ES-I3 (cell line): ENCODE results near the gene MTG2.

ENCODE experiments used
- H3K36me3 ChIP-seq: 2 replicates; pipeline ENCODE4 v1.6.1; 2013; ENCODE audit warnings: mild to moderate bottlenecking, low read length, control low read depth, moderate library complexity; ENCODE audit not compliant: insufficient read depth
- H3K4me1 ChIP-seq: 2 replicates; pipeline ENCODE4 v1.6.1; 2013; ENCODE audit warnings: mild to moderate bottlenecking, control low read depth, low read length; ENCODE audit not compliant: insufficient read depth
- H3K9ac ChIP-seq: 2 replicates; pipeline ENCODE4 v1.6.1; 2013; ENCODE audit warnings: low read depth, mild to moderate bottlenecking, low read length, moderate library complexity
- H3K9me3 ChIP-seq: 2 replicates; pipeline ENCODE4 v1.6.1; 2013; ENCODE audit warnings: mild to moderate bottlenecking, low read length, moderate library complexity; ENCODE audit not compliant: control insufficient read depth, insufficient read depth

The MTG2 gene

GRCh38 chr20:62175711-62176110 lies 7.1 kb upstream of the MTG2 start:
- Histone ChIP-seq H3K36me3 (peaks cover 11% of the 10 kb centered on the region; the same call in 1 of the 2 replicates), H3K9me3 (no peaks in the 10 kb centered on the region), H3K9ac (no peak overlapping the region), H3K4me1 (no peaks in the 10 kb centered on the region)

GRCh38 chr20:62176866-62177265 lies 6.0 kb upstream of the MTG2 start:
- no peak overlapping the region for H3K9ac ChIP-seq
- peaks cover 4% of the 10 kb centered on the region for H3K4me1 ChIP-seq
- H3K9me3 ChIP-seq = no peaks in the 10 kb centered on the region
- peaks cover 11% of the 10 kb centered on the region; the same call in 1 of the 2 replicates for H3K36me3 ChIP-seq

- H3K4me1 ChIP-seq = peaks cover 6% of the 10 kb centered on the region
- no peak overlapping the region for H3K9ac ChIP-seq
- peaks cover 11% of the 10 kb centered on the region; the same call in 1 of the 2 replicates for H3K36me3 ChIP-seq
- H3K9me3 ChIP-seq = no peaks in the 10 kb centered on the region
These were observed 5.5 kb upstream of the MTG2 start for GRCh38 chr20:62177307-62177706.

GRCh38 chr20:62178316-62179161 lies 4.3 kb upstream of the MTG2 start:
- H3K4me1 ChIP-seq = peaks cover 6% of the 10 kb centered on the region
- H3K36me3 ChIP-seq = peaks cover 11% of the 10 kb centered on the region; the same call in 1 of the 2 replicates
- no peaks in the 10 kb centered on the region for H3K9me3 ChIP-seq
- no peak overlapping the region for H3K9ac ChIP-seq

- peaks cover 6% of the 10 kb centered on the region for H3K4me1 ChIP-seq
- no peaks in the 10 kb centered on the region for H3K9me3 ChIP-seq
- H3K9ac ChIP-seq = no peak overlapping the region
- H3K36me3 ChIP-seq = peaks cover 11% of the 10 kb centered on the region; the same call in 1 of the 2 replicates
These were observed 3.7 kb upstream of the MTG2 start for GRCh38 chr20:62179162-62179504.

GRCh38 chr20:62181808-62182207 lies 1.0 kb upstream of the MTG2 start:
- peak overlapping the region; percentile 90 for H3K9ac ChIP-seq
- no peaks in the 10 kb centered on the region for H3K9me3 ChIP-seq
- 0 out of 2 replicates have a peak, but pooled peaks cover 6% of the 10 kb centered on the region for H3K36me3 ChIP-seq
- peaks cover 6% of the 10 kb centered on the region for H3K4me1 ChIP-seq

- Histone ChIP-seq H3K36me3 (0 out of 2 replicates have a peak, but pooled peaks cover 4% of the 10 kb centered on the region), H3K9ac (peak overlapping the region; percentile 90), H3K9me3 (no peaks in the 10 kb centered on the region), H3K4me1 (peaks cover 6% of the 10 kb centered on the region)
These were observed 756 bp downstream of the MTG2 start for GRCh38 chr20:62183426-62184142.

- no peaks in the 10 kb centered on the region for H3K36me3 ChIP-seq
- H3K4me1 ChIP-seq = peaks cover 6% of the 10 kb centered on the region
- no peaks in the 10 kb centered on the region for H3K9me3 ChIP-seq
- no peak overlapping the region for H3K9ac ChIP-seq
These were observed 3.2 kb downstream of the MTG2 start for GRCh38 chr20:62186096-62186426.

GRCh38 chr20:62186887-62187866 lies 4.3 kb downstream of the MTG2 start:
- Histone ChIP-seq H3K36me3 (no peaks in the 10 kb centered on the region), H3K4me1 (no peaks in the 10 kb centered on the region), H3K9ac (no peak overlapping the region), H3K9me3 (no peaks in the 10 kb centered on the region)

GRCh38 chr20:62190639-62191411 lies 8.0 kb downstream of the MTG2 start:
- no peaks in the 10 kb centered on the region for H3K4me1 ChIP-seq
- no peak overlapping the region for H3K9ac ChIP-seq
- no peaks in the 10 kb centered on the region for H3K36me3 ChIP-seq
- no peaks in the 10 kb centered on the region for H3K9me3 ChIP-seq

GRCh38 chr20:62191781-62192559 lies 9.1 kb downstream of the MTG2 start:
- no peaks in the 10 kb centered on the region for H3K36me3 ChIP-seq
- H3K9me3 ChIP-seq = no peaks in the 10 kb centered on the region
- no peak overlapping the region for H3K9ac ChIP-seq
- H3K4me1 ChIP-seq = no peaks in the 10 kb centered on the region

- Histone ChIP-seq H3K9ac (no peak overlapping the region), H3K36me3 (no peaks in the 10 kb centered on the region), H3K9me3 (no peaks in the 10 kb centered on the region), H3K4me1 (no peaks in the 10 kb centered on the region)
These were observed 9.8 kb downstream of the MTG2 start for GRCh38 chr20:62192635-62193034.
